SK-N-SH (cell line): ENCODE data around the gene NECTIN2.

ENCODE experiments used
- CTCF ChIP-seq: fragments of 200-600 bp; sonication (generic); IDR thresholded peaks from 2 replicates; pipeline ENCODE4 v1.6.1; 2017; ENCODE audit warnings: antibody characterized with exemption, mild to moderate bottlenecking, moderate library complexity
- EP300 ChIP-seq, 2 experiments: IDR thresholded peaks; 2 replicates each; pipeline versions ENCODE4 v1.4.0 to v1.6.1; 2012; ENCODE audit warnings: borderline replicate concordance in 1 of 2, low read depth in 1 of 2, low read length in 1 of 2
- EZH2phosphoT487 ChIP-seq: fragments of 200-600 bp; sonication (generic); IDR thresholded peaks from 2 replicates; pipeline ENCODE4 v1.6.1; 2017; ENCODE audit warnings: low read depth, mixed run types, mild to moderate bottlenecking, antibody characterized with exemption, moderate library complexity, borderline replicate concordance
- MAX ChIP-seq: IDR thresholded peaks from 2 replicates; pipeline ENCODE4 v1.4.0; 2012; ENCODE audit warnings: low read depth
- POLR2AphosphoS5 ChIP-seq: IDR thresholded peaks from 2 replicates; pipeline ENCODE4 v1.6.1; 2012; ENCODE audit warnings: low read depth, low read length
- RCOR1 ChIP-seq: fragments of 150-350 bp; IDR thresholded peaks from 2 replicates; pipeline ENCODE4 v1.6.1; 2017; ENCODE audit warnings: antibody characterized with exemption, low read length
- RXRA ChIP-seq: IDR thresholded peaks from 2 replicates; pipeline ENCODE4 v1.4.0; 2012; ENCODE audit warnings: low read depth, mild to moderate bottlenecking, borderline replicate concordance
- SIN3A ChIP-seq: IDR thresholded peaks from 2 replicates; pipeline ENCODE4 v1.6.1; 2012; ENCODE audit warnings: low read depth, mild to moderate bottlenecking, low read length, moderate library complexity, borderline replicate concordance
- TF ChIP-seq, protein P1 (sequence below): IDR thresholded peaks from 2 replicates; pipeline ENCODE4 v1.4.0; 2012; ENCODE audit warnings: low read depth, borderline replicate concordance

DNA sequence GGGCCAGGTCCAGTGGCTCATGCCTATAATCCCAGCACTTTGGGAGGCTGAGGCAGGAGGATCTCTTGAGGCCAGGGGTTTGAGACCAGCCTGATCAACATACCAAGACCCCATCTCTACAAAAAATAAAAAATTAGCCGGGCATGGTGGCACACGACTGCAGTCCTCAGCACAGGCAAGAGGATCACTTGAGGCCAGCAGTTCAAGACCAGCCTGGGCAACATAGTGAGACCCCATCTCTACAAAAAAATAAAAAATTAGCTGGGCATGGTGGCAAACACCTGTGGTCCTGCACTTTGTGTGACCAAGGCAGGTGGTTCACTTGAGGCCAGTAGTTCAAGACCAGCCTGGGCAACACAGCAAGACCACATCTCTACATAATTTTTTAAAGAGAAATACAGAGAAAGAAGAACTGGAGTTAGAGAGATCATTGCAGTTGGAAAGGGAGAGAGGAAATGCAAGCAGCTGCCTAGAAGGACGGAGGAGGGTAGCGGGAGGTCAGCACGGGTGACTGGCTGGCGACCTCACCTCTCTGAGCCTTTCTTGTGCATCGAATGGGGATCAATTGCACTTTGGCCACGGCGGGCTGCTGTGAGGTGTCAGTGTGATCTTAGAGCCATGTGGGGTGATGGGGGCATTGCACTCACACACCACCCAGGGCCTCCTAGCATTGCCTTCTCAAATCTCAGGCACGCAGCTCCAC, 23.3 kb upstream of the NECTIN2 start:
- TF ChIP-seq CTCF (no peak), RCOR1 (no peak), POLR2AphosphoS5 (no peak), SIN3A (no peak), RXRA (no peak), MAX (no peak), EZH2phosphoT487 (no peak), EP300 (IDR thresholded peaks at IDR 0.05; ENCODE audit: borderline replicate concordance in 1 of 2, low read depth in 1 of 2, low read length in 1 of 2) (no peak)
- TF ChIP-seq, protein P1, sequence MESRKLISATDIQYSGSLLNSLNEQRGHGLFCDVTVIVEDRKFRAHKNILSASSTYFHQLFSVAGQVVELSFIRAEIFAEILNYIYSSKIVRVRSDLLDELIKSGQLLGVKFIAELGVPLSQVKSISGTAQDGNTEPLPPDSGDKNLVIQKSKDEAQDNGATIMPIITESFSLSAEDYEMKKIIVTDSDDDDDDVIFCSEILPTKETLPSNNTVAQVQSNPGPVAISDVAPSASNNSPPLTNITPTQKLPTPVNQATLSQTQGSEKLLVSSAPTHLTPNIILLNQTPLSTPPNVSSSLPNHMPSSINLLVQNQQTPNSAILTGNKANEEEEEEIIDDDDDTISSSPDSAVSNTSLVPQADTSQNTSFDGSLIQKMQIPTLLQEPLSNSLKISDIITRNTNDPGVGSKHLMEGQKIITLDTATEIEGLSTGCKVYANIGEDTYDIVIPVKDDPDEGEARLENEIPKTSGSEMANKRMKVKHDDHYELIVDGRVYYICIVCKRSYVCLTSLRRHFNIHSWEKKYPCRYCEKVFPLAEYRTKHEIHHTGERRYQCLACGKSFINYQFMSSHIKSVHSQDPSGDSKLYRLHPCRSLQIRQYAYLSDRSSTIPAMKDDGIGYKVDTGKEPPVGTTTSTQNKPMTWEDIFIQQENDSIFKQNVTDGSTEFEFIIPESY: no peak
